Hematopoietic multipotent progenitor cell treated with erythropoietin and hydrocortisone succinate and interleukin-3 and kit ligand, for 6 days (in vitro differentiated cells): ENCODE data around the gene PTPN9.
"Not testable (repeated sequence)": the region's sequence is repeated elsewhere in the genome, so short reads cannot be mapped to it uniquely, and the experiment has no call there.

Experiments used
- DNase-seq: peaks from one replicate; pipeline ENCODE4 v3.0.0-alpha.2; 2015

PTPN9 gene

DNA sequence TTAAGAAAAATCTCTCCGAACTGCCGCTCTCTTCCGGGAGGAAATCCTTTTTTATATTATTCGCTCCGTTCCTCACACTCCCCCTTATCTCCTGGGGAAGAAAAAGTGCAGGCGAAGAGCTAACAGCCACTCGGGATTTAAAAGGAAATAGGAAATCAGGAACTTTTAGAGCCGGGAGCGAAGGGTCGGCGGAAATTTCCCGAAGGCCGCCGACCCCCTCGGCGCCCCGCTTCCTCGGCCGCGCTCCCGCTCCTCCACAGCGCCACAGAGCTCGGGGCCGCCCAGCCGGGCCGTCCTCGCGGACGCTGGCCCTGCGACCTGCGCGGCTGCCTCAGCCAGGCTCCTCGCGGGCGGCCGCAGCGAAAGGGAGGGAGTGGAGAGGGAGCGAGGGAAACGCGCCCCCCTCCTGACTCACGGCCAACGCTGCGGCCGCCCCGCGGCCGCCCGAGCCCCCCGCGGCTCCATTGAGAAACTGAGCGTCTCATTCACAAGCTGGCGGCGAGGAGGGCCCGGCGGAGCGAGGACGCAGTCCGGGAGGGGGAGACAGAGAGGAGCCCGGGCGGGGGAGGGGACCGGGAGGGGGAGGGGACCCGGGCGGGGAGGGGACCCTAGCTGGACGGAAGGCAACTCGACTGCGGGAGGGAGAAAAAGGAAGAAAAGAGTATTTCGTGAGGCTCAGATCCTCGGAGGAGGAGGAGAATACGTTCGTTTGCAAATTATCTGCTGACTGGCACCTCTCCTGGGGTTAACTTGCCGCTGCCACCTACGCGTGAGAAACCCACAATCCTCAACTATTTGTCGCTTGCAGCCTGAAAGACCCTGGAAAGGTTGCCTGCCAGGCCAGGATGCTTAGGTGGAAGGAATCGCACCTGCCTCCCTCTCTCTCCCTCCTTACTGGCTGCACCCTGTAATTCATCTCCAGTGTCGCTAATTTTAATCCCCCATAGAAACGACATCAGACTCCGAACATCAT is at the start of gene PTPN9:
Gene PTPN9, minus strand, starts transcription at position 368 of the 973 bp plus-strand sequence. CDS start 539 bp downstream, outside the sequence.
- DNase-seq: peak; percentile 85

DNA sequence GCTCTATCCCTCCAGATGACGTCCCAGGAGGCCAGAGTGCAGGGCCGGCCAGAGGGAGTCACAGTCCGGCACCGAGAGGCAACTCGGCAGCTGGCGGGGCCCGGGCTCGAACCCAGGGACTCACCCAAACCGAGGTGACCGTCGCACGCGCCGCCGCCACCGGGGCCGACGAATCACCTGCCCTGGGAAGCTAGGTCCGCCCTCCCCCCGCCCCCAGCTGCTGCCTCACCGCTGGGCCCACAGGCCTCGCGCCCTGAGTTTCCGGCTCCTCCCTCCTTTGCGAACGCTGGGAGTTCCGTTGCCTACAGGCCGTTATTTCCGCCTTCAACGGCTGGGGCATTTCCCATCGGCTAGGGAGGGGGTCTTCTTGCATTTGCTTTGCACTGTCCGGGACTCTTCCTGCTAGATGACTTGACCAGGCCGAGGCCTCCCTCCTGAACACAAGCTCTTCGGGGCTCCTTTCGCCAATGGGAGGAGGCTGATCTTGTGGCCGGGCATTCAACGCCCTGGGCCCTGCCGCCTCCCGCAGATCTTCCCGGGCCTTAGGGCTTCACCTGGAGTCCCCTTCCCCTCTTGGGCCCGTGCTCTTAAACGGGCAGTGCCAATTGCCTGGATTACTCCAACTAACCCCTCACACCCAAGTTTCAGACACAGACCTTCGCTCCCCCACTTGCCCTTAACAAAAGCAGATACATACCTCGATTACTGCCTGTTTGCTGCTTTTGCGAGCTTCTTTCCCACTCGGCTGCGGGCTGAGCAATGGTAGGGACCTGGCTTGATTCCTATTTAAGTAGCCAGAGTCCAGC is 46.6 kb upstream of the PTPN9 start, which contains the start of gene SNUPN:
Gene SNUPN, minus strand, starts transcription at position 184 of the 806 bp plus-strand sequence. CDS start 4,674 bp downstream, outside the sequence.
- DNase-seq: peak; percentile 98

DNA sequence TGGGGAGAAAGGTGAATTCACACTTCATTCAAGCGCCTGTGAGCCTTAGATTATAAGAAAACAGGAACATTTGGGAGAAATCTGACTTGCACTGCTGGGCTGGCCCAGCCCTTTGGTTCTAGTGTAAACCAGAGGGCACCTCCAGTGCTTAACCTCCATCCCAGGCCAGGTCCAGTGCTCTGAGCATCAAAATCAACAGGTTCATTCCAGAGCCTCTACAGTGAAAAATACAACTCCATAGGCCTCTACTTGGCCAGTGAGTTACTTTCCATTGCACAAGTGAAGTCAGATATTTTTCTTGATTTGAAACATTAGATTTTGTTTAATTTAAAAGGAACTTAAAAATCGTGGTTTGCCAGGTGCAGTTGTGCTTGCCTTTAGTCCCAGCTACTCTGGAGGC is 43.4 kb upstream of the PTPN9 start:
- no peak for DNase-seq

DNA sequence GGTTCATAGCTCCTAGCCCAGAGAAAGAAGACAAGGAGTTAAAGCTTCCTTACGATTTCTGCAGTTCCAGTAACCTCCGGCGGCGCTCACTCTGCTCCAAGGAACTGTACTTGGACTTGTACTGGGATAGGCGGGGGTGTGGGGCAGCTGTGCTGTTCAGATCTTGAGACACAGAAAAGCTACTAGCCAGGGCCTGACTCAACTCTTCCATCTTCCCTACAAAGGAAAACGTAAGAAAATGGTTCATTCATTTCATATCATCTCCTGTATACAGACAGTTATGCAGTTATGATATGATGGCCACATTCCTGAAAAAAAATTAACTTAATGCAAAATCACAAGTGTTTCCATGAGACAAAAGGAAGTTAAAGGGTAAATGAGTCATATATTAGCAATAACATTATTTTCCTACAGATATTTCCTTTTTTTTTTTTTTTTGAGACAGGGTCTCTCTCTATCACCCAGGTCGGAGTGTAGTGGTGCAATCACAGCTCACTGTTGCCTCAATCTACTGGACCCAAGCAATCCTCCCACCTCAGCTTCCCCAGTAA is 41.8 kb upstream of the PTPN9 start:
- no peak for DNase-seq

DNA sequence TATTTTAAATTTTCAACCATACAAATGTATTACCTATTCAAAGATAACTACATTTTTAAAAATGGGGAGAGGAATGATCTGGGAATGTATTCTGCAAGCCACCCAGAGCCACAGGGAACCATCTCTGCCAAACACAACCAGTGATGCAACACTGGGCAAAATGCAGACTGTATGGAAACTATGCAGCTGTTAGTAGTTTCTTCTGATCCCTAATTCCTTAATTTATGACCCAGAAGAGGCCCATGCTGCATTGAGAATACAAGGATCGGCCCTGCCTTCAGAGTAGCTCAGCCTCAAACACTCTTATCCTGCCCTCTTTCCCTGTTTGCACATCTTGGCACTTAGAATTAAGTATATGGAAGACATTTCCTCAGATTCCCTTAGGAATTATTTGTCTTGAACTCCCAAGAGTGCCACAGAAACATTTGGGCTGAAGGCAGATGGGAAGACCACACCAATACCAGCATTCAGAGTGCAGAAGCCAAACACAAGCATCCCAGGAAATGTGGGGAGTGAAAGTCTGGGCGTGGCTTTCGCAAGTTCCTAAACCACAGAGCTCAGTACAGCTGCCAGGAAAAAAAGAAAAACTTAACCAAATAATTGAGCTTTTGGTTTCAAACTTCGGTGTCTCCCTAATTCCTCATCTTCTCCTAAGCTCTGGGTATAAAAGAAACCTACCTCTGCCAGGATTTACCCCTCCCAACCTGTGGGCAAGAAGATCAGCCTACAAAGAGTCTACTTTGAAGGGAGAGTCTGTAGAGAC is 41.1 kb upstream of the PTPN9 start:
- DNase-seq: no peak

DNA sequence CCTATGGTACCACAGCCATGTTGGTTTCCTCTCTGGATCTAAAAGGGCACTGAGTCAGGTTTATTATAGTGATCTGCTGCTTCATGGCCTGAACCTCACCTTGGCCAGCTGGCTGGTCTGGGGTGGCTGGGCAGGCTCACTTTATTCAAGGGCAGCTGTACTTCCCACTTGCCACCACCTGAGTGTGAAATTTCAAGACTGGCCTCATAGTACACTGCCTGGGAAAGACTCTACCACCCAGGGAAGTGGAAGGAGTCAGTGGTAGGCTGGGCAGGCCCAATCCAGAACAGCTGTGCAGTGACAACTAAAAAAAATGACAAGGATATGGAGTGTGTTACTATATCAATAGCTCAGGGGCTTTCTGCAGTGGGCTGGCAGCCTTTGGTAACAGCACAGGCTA is 37.7 kb upstream of the PTPN9 start:
- DNase-seq: no peak

DNA sequence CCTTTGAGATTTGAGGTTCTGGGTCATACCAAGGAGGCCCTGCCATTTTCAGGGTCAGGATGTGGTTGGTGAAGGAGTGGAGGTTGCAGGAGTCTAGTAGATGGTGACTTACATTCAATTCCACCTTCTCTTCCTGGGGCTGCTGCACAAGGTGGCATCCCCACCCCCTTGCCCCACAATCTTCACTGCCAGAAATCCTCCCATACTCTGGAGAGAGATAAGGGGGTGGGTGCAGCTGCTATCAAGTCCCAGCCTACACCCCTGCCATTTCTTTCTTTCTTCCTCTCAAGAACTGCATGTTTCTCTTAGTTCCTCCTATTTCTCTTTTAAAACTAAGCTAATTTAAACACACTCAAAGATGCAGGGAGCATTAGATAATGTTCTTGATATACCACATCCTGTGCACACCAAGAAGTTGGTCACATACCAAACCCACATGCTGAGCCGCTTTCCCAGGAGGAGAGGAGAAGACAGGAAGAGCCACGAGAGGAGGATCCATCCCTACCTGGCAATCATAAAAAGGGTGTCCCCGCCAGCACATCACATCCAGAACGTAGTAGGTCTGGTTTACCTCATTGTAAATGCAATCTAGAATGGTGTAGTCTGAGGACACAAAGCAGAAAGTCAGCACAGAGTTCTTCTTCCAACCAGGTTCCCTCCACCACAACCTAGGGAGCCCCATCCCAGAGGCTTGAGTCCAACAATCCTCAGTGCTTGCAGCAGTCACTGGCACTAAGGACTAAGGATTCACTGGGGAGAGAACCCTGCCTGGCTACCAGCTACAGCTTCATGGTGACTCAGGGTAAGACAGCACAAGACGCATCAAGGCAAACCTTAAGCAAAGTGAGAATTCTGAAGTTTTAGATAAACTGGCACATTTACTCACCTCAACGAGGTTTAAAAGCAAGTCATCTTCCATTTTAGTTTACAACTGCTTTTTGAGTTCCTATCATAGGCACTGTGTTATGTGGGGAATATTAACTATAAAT is 27.9 kb upstream of the PTPN9 start:
- peak; percentile 95 for DNase-seq

DNA sequence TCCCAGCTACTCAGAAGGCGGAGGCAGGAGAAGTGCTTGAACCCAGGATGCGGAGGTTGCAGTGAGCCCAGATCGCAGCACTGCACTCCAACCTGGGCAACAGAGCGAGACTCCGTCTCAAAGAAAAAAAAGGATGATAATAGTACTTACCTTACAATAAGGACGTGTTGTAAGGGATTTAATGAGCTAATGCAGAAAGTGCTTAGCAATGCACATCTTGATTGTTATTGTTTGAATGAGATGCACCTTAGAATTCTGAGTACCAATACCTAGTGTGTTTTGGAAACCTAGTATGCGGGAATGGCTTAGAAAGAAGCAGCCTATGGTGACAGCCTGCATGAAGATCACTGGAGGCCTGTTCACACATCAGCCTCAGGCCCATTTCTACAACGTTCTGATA is 26.9 kb upstream of the PTPN9 start:
- no peak for DNase-seq

DNA sequence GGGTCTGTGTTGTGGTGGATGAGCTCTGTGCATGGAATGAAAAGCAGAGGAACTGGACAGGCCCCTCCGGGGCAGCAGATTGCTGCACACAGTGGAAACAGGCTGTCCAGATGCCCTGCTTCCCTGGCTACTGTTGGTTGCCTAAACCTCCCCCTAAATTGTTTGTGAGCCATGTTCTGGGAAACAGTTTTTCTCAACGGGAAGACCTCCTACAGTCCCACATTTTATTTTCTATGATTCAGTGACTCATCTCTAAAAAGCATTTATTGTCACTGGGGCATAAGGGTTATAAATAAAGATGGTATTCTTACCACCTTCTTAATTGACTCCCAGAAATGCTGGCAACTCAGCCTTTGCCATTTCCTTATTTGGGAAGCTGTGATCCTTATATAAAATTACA is 20.3 kb upstream of the PTPN9 start:
- DNase-seq: no peak

DNA sequence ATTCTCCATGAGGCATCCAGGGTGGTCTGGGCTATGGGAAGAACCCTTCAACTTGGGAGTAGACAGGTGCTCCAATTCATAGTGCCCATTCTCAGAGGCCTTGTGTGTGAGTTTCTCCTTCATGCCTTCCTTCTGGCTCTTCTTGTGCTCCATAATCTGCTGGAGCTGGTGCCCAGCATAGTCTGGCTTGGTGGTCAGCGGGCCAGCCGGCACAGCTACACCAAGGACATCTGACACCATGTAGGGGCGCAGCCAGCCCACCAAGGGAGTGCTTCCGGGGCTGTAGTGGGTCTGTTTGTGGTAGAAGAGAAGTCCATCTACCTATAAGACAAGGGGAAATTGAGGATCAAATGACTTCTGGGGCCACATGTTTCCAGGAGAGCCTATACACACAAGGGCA is 19.2 kb upstream of the PTPN9 start:
- DNase-seq: no peak

DNA sequence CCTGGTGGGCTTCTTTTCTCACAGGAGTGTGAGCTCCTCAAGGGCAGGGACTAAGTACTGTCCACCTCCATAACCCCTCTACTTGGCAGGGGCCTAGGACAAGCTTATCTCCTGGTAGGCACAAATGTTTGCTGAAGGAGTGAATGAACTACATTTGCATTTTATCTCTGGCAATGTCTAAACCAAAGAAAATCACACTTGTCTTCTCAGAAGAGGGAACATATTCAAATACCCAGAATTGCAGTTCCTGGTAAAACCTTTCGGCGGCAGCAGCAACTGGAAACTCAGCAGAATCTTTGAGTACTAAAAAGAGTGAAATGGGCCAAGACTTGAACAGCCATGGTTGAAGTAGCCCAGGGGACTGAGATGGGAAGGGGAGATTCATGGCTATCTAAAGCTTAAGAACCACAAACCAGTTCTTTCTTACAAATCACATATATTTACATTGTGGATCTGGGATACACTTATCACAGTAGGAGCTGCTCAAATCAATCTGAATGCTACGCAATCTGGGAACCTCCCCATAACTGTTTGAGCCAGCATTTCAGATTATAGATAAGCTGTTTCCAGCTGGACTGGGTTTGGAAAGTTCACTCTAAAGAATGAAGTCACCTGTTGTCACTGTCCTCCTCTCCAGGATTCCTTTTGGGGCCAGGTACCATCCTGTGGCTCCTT is 18.7 kb upstream of the PTPN9 start:
- DNase-seq: peak; percentile 84

DNA sequence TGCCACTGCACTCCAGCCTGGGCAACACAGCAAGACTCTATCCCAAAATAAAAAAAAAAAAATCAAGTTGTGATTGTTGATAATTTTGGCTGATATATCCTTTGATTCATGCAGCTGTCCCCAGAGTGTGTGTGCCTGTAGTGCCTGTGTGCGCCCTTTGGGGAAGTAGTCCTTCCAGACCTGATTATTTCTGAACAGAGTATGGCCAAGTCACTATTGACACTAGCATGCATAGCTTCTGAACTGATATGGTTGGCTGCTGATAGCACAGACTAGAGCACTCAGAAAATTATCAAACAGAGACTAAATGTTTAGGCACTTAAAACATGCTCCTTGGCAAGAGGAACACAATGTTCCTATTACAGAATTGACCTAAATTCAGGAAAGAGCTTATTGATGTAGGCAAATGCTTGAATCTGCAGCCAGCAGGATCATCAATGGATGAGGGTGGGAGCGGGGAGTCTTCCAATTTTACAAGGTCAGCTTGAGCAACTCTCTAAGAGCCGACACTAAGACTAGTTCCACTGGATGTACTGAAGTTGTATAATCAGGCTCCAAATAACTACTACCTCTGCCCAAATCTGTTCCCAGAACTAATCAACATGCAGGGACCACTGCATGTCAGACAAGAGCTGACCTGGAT is 17.7 kb upstream of the PTPN9 start:
- DNase-seq: no peak

DNA sequence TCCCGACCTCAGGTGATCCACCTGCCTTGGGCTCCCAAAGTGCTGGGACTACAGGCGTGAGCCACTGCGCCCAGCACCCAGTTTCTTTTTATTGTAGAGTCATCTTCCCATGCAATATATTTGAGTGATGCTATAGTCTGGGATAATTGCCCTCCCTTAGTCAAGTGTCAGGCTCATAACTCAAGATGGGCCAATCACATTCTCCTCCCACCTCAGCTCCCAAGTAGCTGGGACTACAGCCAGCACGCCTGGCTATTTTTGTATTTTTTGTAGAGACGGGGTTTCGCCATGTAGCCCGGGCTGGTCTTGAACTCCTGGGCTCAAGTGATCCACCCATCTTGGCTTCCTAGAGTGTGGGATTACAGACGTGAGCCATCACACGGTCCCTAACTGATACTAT is 15.2 kb upstream of the PTPN9 start:
- DNase-seq: no peak

DNA sequence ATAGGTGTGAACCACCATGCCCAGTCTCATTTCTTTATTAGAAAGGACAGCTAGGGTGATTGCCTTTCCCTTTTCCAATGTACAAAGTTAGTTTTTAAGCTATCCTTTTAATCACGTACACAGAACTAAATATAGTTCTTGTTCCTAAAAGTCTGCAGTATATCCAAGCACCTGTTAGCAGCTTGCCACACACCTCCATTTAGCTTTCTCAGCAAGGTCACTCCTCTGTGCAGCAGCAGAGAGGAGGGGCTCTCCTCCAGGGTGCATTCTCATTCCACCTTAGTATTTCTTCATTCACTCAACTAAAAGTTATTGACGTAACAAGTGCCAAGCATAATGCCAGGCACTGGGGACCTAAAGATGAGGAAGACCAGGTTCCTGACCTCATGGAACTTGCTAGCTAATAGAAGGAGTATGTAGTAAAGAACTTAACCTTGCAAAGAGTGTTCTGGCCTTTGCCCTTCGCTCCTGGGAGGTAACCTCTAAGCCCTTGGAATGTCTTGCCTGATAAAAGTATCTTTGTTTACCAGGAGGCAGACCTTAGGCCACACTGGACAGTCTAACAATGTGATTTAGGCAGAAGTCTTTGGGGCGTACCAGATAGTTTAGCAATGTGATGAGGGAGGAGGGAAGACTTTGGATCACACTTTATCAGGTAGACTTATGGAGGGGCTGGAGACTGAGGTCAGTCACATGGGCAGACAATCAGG is 12.7 kb upstream of the PTPN9 start:
- no peak for DNase-seq

DNA sequence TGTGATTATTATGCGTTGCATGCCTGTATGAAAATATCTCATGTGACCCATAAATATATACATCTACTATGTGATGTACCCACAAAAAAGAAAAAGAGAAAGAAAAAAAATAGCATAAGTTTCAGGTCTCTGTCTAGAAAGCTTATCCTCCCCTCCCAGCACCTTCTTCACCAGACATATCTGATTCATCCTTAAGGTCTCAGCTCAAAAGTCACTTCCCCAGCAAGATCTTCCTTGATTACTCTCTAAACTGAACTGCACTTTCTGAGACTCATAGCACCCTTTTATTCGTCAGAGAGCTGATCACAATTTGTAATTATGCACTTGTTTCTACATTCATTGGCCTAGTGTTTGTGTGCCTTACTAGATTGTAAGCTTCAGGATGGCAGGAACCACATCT is 11.1 kb upstream of the PTPN9 start:
- peak; percentile 58 for DNase-seq

DNA sequence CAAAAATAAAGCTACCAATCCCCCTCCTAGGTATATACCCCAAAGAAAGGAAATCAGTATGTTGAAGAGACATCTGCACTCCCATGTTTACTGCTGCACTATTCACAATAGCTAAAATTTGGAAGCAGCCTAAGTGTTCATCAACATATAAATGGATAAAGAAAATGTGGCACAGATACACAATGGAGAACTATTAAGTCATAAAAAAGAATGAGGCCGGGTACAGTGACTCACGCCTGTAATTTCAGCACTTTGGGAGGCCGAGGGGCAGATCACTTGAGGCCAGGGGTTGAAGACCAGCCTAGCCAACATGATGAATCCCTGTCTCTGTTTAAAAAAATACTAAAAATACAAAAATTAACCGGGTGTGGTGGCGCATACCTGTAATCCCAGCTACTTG is 10.0 kb upstream of the PTPN9 start:
- no peak for DNase-seq

DNA sequence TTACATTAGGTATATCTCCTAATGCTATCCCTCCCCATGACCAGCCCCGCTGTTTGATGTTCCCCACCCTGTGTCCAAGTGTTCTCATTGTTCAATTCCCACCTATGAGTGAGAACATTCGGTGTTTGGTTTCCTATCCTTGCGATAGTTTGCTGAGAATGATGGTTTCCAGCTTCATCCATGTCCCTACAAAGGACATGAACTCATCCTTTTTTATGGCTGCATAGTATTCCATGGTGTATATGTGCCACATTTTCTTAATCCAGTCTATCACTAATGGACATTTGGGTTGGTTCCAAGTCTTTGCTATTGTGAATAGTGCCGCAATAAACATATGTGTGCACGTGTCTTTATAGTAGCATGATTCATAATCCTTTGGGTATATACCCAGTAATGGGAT is 7.3 kb upstream of the PTPN9 start:
- not testable (repeated sequence) for DNase-seq

DNA sequence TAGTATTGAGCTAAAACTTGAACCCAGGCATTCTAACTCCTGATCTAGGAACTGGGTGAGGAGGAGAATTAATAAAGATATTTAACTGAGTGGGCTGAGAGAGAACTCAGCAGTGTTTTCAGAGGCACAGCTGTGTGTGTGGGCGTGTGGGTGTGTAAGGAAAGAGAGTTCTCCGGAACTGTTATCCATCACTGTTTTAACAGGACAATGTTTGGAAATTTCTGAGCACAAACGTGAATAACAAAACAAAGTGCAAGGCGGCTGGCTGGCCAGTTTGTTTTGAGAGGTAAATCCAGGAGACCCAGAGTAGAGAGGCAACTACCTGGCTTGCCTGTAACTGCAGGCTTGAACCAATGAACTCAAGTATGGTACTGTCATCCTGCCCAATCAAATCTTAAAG is 5.0 kb upstream of the PTPN9 start:
- no peak for DNase-seq

DNA sequence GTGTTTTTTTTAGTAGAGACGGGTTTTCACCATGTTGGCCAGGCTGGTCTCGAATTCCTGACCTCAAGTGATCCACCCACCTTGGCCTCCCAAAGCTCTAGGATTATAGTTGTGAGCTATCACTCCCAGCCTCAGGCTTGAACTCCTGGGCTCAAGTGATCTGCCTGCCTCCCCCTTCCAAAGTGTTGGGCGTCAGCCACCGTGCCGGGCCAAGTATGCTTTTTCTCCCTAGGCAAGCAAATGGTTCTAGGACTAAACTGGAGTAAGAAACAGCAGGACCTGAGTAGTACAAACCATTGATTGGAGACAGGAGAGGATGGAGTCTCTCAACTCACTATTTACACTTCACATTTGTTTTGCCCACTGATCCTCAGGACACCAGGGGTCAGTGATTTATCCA is 4.6 kb upstream of the PTPN9 start:
- no peak for DNase-seq

DNA sequence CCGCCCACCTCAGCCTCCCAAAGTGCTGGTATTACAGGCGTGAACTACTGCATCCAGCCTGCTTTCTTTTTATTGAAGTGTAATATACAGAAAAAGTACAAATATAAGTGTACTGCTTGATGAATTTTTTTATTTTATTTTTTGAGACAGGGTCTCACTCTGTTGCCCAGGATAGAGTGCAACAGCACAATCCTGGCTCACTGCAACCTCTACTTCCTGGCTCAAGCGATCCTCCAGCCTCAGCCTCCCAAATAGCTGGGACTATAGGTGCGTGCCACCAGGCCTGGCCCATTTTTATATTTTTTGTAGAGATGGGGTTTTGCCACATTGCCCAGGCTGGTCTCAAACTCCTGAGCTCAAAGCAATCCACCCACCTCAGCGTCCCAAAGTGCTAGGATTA is 3.8 kb upstream of the PTPN9 start:
- not testable (repeated sequence) for DNase-seq
